Gastroesophageal sphincter (tissue), 3 donors: ENCODE measurements around the gene GALNT2.

Experiments used
- CTCF ChIP-seq, 4 experiments: fragments of 200-600 bp in 2 of 4; fragments of 450-650 bp in 2 of 4; sonication (generic) in 1 of 4; IDR thresholded peaks; one replicate each; pipeline ENCODE4 v1.5.1; 2017 to 2019; ENCODE audit warnings: antibody characterized with exemption in 4 of 4, mild to moderate bottlenecking in 2 of 4, moderate library complexity in 2 of 4
- EP300 ChIP-seq: sonication (generic); formaldehyde crosslinking; IDR thresholded peaks from one replicate; pipeline ENCODE4 v1.6.1; 2017; ENCODE audit warnings: antibody characterized with exemption, mild to moderate bottlenecking
- POLR2A ChIP-seq, 2 donors: fragments of 450-650 bp; IDR thresholded peaks; one replicate each; pipeline ENCODE4 v1.6.1; 2017; ENCODE audit warnings: antibody characterized with exemption in 2 of 2, mild to moderate bottlenecking in 2 of 2, moderate library complexity in 1 of 2
- POLR2AphosphoS5 ChIP-seq: sonication (generic); formaldehyde crosslinking; IDR thresholded peaks from one replicate; pipeline ENCODE4 v1.6.1; 2017; ENCODE audit warnings: antibody characterized with exemption

- TF ChIP-seq POLR2A (IDR thresholded peaks at IDR 0.05) (no peak), CTCF (IDR thresholded peaks at IDR 0.05) (no peak), EP300 (no peak), POLR2AphosphoS5 (no peak)
Measured at GRCh38 chr1:230232371-230232771, 165.3 kb downstream of the GALNT2 start.
